Erythroblast (primary cell): ENCODE data around the gene SCARB2.

ENCODE experiments used
- GATA1 ChIP-seq: IDR thresholded peaks from 2 replicates; pipeline ENCODE4 v1.6.1; 2011; ENCODE audit warnings: low read depth, mild to moderate bottlenecking, control low read depth, low read length, moderate library complexity
- POLR2A ChIP-seq: IDR thresholded peaks from 2 replicates; pipeline ENCODE4 v1.6.1; 2011; ENCODE audit warnings: mild to moderate bottlenecking, low read length

DNA sequence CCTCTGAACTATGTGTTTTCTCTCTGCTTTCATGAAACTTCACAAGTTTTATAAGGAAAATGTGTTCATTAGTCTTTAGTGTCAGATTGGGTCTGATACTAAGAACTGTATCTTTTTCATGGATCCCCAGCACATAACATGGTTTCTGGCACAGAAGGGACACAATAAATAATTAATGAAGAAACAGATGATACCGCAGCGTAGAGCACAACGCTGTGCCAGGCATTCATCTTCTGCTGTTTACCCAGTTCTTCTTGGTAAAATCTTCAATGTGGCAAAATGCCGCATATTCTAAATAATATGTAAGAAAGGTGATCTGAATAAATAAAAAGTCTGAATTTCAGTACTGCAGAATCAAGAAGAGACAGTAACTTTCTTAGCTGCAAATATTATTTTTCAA, 12.3 kb downstream of the SCARB2 start:
- TF ChIP-seq POLR2A (no peak), GATA1 (no peak)
